GM23248 (cell line): ENCODE results near the gene GDE1.

Experiments
- EZH2 ChIP-seq: fragments of 200-600 bp; sonication (generic); IDR thresholded peaks from 2 replicates; pipeline ENCODE4 v1.6.1; 2018; ENCODE audit warnings: antibody characterized with exemption, mild to moderate bottlenecking; ENCODE audit not compliant: insufficient read depth, poor library complexity, severe bottlenecking
- EZH2phosphoT487 ChIP-seq: fragments of 200-600 bp; sonication (generic); IDR thresholded peaks from 2 replicates; pipeline ENCODE4 v1.6.1; 2018; ENCODE audit warnings: antibody characterized with exemption, moderate library complexity, mild to moderate bottlenecking, low read depth; ENCODE audit not compliant: insufficient read depth

GRCh38 chr16:19524356-19524615 is 2.4 kb upstream of the GDE1 start:
- TF ChIP-seq EZH2 (no peak), EZH2phosphoT487 (no peak)
